HCEC 1CT (cell line): Measurements from ENCODE around the gene ARSG.
"Not testable (repeated sequence)": the region's sequence is repeated elsewhere in the genome, so short reads cannot be mapped to it uniquely, and the experiment has no call there.

Source experiments
- DNase-seq: peaks from one replicate; pipeline ENCODE4 v3.0.0-alpha.2; 2017

ARSG gene

GRCh38 chr17:68290955-68291835 lies at the start of gene ARSG, which contains the start of gene SLC16A6:
Gene ARSG (plus strand): TSS chr17:68291495. CDS start chr17:68307494, 15,999 bp downstream.
Gene SLC16A6 (minus strand): TSS chr17:68291127. CDS start chr17:68278320, 12,807 bp downstream.
- DNase-seq: peak; percentile 43

GRCh38 chr17:68246271-68247028 lies 44.8 kb upstream of the ARSG start:
- no peak for DNase-seq

- peak; percentile 90 for DNase-seq
Observed at GRCh38 chr17:68247445-68248198, 43.7 kb upstream of the ARSG start, which contains the start of gene AMZ2. Gene AMZ2 (plus strand): TSS chr17:68248043. CDS start chr17:68250188, 2,145 bp downstream.

GRCh38 chr17:68248199-68248825 lies 43.0 kb upstream of the ARSG start:
- DNase-seq: peak; percentile 37

GRCh38 chr17:68248891-68249290 lies 42.4 kb upstream of the ARSG start:
- DNase-seq: no peak

- no peak for DNase-seq
Observed at GRCh38 chr17:68249354-68249765, 41.9 kb upstream of the ARSG start.

- not testable (repeated sequence) for DNase-seq
Observed at GRCh38 chr17:68253426-68253825, 37.9 kb upstream of the ARSG start.

- no peak for DNase-seq
Observed at GRCh38 chr17:68255151-68255550, 36.1 kb upstream of the ARSG start.

GRCh38 chr17:68255731-68256538 lies 35.4 kb upstream of the ARSG start:
- DNase-seq: no peak

GRCh38 chr17:68256701-68257100 lies 34.6 kb upstream of the ARSG start:
- not testable (repeated sequence) for DNase-seq

- no peak for DNase-seq
Observed at GRCh38 chr17:68257934-68258333, 33.4 kb upstream of the ARSG start.

- DNase-seq: peak; percentile 17
Observed at GRCh38 chr17:68258890-68259647, 32.2 kb upstream of the ARSG start.

GRCh38 chr17:68259648-68259951 lies 31.7 kb upstream of the ARSG start:
- DNase-seq: not testable (repeated sequence)

GRCh38 chr17:68260051-68260762 lies 31.1 kb upstream of the ARSG start:
- DNase-seq: no peak

GRCh38 chr17:68262467-68262866 lies 28.8 kb upstream of the ARSG start:
- DNase-seq: not testable (repeated sequence)

GRCh38 chr17:68263101-68263681 lies 28.1 kb upstream of the ARSG start:
- peak; percentile 4 for DNase-seq

GRCh38 chr17:68265833-68266232 lies 25.5 kb upstream of the ARSG start:
- not testable (repeated sequence) for DNase-seq

GRCh38 chr17:68273722-68274121 lies 17.6 kb upstream of the ARSG start:
- no peak for DNase-seq

GRCh38 chr17:68276339-68276738 lies 15.0 kb upstream of the ARSG start:
- not testable (repeated sequence) for DNase-seq

GRCh38 chr17:68277807-68278206 lies 13.5 kb upstream of the ARSG start:
- DNase-seq: no peak
